Stimulated activated CD8-positive, alpha-beta memory T cell treated with anti-CD3 and anti-CD28 coated beads, Interleukin-12 subunit alpha, Interleukin-12 subunit beta, amount 100 ng/mL, for 4 hours (primary cell): ENCODE data around the gene RGL3.
"Not testable (repeated sequence)": the region's sequence is repeated elsewhere in the genome, so short reads cannot be mapped to it uniquely, and the experiment has no call there.

Experiments
- DNase-seq: peaks from one replicate; pipeline ENCODE4 v3.0.0-alpha.2; 2020; ENCODE audit warnings: low read depth

The RGL3 gene

GRCh38 chr19:11361771-11362731 lies 57.1 kb downstream of the RGL3 start:
- DNase-seq = no peak

- no peak for DNase-seq
Observed at GRCh38 chr19:11361037-11361770, 57.9 kb downstream of the RGL3 start.

- no peak for DNase-seq
Observed at GRCh38 chr19:11359421-11359820, 59.7 kb downstream of the RGL3 start.

- DNase-seq = no peak
Observed at GRCh38 chr19:11356676-11357550, 62.2 kb downstream of the RGL3 start.

- no peak for DNase-seq
Observed at GRCh38 chr19:11356074-11356397, 63.1 kb downstream of the RGL3 start.

GRCh38 chr19:11355160-11356073 lies 63.7 kb downstream of the RGL3 start, which contains the start of gene PLPPR2:
PLPPR2 (plus strand) TSS chr19:11355432; CDS start chr19:11357674, 2,242 bp downstream.
- DNase-seq = peak; percentile 54

GRCh38 chr19:11354102-11354501 lies 65.0 kb downstream of the RGL3 start:
- DNase-seq = not testable (repeated sequence)

- DNase-seq = no peak
Observed at GRCh38 chr19:11349171-11349570, 69.9 kb downstream of the RGL3 start.

- DNase-seq = no peak
Observed at GRCh38 chr19:11347546-11348039, 71.5 kb downstream of the RGL3 start.

GRCh38 chr19:11346104-11346940 lies 72.8 kb downstream of the RGL3 start, which contains the start of the genes CCDC159 and TMEM205:
CCDC159 (plus strand) TSS chr19:11346519; CDS start chr19:11346607, 88 bp downstream.
TMEM205 (minus strand) TSS chr19:11346268; CDS start chr19:11345619, 649 bp downstream.
- DNase-seq = peak; percentile 95

GRCh38 chr19:11345122-11345803 lies 73.9 kb downstream of the RGL3 start:
- no peak for DNase-seq
